Keratinocyte (primary cell): Measurements from ENCODE around the gene UPP1. TPM values are rescaled to one million over a fixed set of nuclear protein-coding genes. Genes with fewer than 3 reads are reported as not detected.
A peak's percentile ranks its signal among the peaks of the same experiment; 100 is the strongest.

Experiments used
- DNase-seq: peaks from one replicate; pipeline ENCODE4 v3.0.0-alpha.2; 2011; ENCODE audit warnings: low read depth, missing footprints, low spot score
- FAIRE-seq: peaks from 2 replicates; lab custom pipeline; 2011; peaks lifted over from hg19 to GRCh38; lab: Jason Lieb, UNC
- H2AFZ ChIP-seq: 2 replicates; pipeline ENCODE4 v1.6.0; 2012; ENCODE audit warnings: low read length, control low read depth, inconsistent platforms; ENCODE audit not compliant: control insufficient read depth
- H3K27ac ChIP-seq: 2 replicates; pipeline ENCODE4 v1.5.1; 2011; ENCODE audit warnings: low read length; ENCODE audit not compliant: control insufficient read depth, insufficient read depth
- H3K27me3 ChIP-seq: 3 replicates; pipeline ENCODE4 v1.6.0; 2011; ENCODE audit warnings: low read length; ENCODE audit not compliant: control insufficient read depth, insufficient read depth; ENCODE audit errors: extremely low read depth
- H3K36me3 ChIP-seq, 2 experiments: 2 replicates in 1 of 2; 3 replicates in 1 of 2; pipeline ENCODE4 v1.5.1; 2011; ENCODE audit warnings: low read length in 2 of 2, mild to moderate bottlenecking in 1 of 2; ENCODE audit not compliant: control insufficient read depth in 2 of 2, insufficient read depth in 2 of 2; ENCODE audit errors: extremely low read depth in 1 of 2
- H3K4me1 ChIP-seq: 3 replicates; pipeline ENCODE4 v1.5.1; 2011; ENCODE audit warnings: low read length; ENCODE audit not compliant: control insufficient read depth, insufficient read depth; ENCODE audit errors: extremely low read depth
- H3K4me2 ChIP-seq: 3 replicates; pipeline ENCODE4 v1.6.0; 2011; ENCODE audit warnings: low read depth, low read length; ENCODE audit not compliant: control insufficient read depth, insufficient read depth; ENCODE audit errors: extremely low read depth
- H3K4me3 ChIP-seq, 3 experiments: fragments of 200-600 bp in 1 of 3; sonication (generic) in 1 of 3; 2 replicates in 2 of 3; 3 replicates in 1 of 3; pipeline ENCODE4 v1.5.1; 2011 to 2016; ENCODE audit warnings: low read length in 3 of 3, mild to moderate bottlenecking in 3 of 3, control low read depth in 2 of 3, inconsistent platforms in 1 of 3, low read depth in 1 of 3, mixed read lengths in 1 of 3, mixed run types in 1 of 3, moderate library complexity in 1 of 3; ENCODE audit not compliant: control insufficient read depth in 2 of 3, insufficient read depth in 2 of 3; ENCODE audit errors: extremely low read depth in 1 of 3
- H3K79me2 ChIP-seq: 2 replicates; pipeline ENCODE4 v1.6.0; 2012; ENCODE audit warnings: low read length; ENCODE audit not compliant: control insufficient read depth, insufficient read depth
- H3K9ac ChIP-seq: 3 replicates; pipeline ENCODE4 v1.6.0; 2011; ENCODE audit warnings: low read length; ENCODE audit not compliant: control insufficient read depth, insufficient read depth; ENCODE audit errors: extremely low read depth
- H3K9me1 ChIP-seq: 3 replicates; pipeline ENCODE4 v1.6.0; 2011; ENCODE audit warnings: low read length; ENCODE audit not compliant: control insufficient read depth, insufficient read depth; ENCODE audit errors: extremely low read depth
- H3K9me3 ChIP-seq: 2 replicates; pipeline ENCODE4 v1.5.1; 2012; ENCODE audit warnings: low read depth, low read length; ENCODE audit not compliant: control insufficient read depth
- H4K20me1 ChIP-seq: 3 replicates; pipeline ENCODE4 v1.6.0; 2011; ENCODE audit warnings: low read length; ENCODE audit not compliant: control insufficient read depth, insufficient read depth; ENCODE audit errors: extremely low read depth
- EZH2 ChIP-seq: IDR thresholded peaks from one replicate; pipeline ENCODE4 v1.6.1; 2012; ENCODE audit warnings: inconsistent platforms, mild to moderate bottlenecking, low read length, moderate library complexity
- dilution Hi-C: fragments of 300-500 bp; cut with MboI; formaldehyde crosslinking; loops from one replicate; pipeline ENCODE4 v1.7.0; 2020; ENCODE audit warnings: low sequenced_read_pairs; ENCODE audit not compliant: extremely low pct_ligation_motif_present
- polyA plus RNA-seq, 5 experiments: library from polyadenylated mRNA; depleted of rRNA in 3 of 5; stranded (reverse) in 3 of 5; stranded (forward) in 1 of 5; unstranded in 1 of 5; fragments of >200 nt; gene quantifications; 1 replicate in 1 of 5; 2 replicates in 3 of 5; 3 replicates in 1 of 5; pipeline versions ENCODE4 v1.2.1 to v1.2.3, GENCODE V29; 2011 to 2012; ENCODE audit warnings: missing spikeins in 2 of 5, low read depth in 1 of 5, low replicate concordance in 1 of 5
- TF ChIP-seq, protein P1 (sequence below), 3 experiments: IDR thresholded peaks in 1 of 3; conservative IDR thresholded peaks in 1 of 3; optimal IDR thresholded peaks in 1 of 3; 2 replicates in 2 of 3; 3 replicates in 1 of 3; pipeline versions ENCODE3 to v1.5.1; 2011; ENCODE audit warnings: low read length in 3 of 3, mild to moderate bottlenecking in 3 of 3, moderate library complexity in 2 of 3, control low read depth in 1 of 3, inconsistent platforms in 1 of 3; ENCODE audit not compliant: insufficient read depth in 2 of 3; ENCODE audit errors: extremely low read depth in 1 of 3

The UPP1 gene
- polyA plus RNA-seq, 1 donor (not counting 4 experiments of a cell fraction or from before 2014, with no cell fraction given): 202 TPM

DNA sequence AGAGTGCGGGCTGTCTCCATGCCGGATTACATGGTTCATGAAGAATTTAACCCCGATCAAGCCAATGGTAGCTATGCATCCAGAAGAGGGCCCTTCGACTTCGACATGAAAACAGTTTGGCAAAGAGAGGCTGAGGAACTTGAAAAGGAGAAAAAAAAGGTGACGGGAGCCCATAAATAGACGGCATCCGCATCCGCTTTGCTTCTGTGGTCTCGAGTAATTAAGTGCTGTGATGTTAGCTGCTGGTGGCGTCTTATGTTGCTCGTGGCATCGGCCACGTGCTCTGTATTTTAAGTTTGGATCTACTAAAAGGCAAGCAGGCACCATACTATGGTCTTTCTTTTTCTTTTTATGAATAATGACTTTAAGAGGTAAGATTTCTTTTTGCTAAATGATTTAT, 42.6 kb upstream of the UPP1 start:
- dilution Hi-C loops: no loop called here
- no peak for FAIRE-seq
- no peak for DNase-seq
- no peak overlapping the region for H3K4me2 ChIP-seq
- H4K20me1 ChIP-seq: no peaks in the 10 kb centered on the region
- no peak overlapping the region for H3K27ac ChIP-seq
- H3K79me2 ChIP-seq: no peaks in the 10 kb centered on the region
- no peak overlapping the region for H2AFZ ChIP-seq
- no peak overlapping the region for H3K4me3 ChIP-seq
- no peaks in the 10 kb centered on the region for H3K36me3 ChIP-seq
- no peaks in the 10 kb centered on the region for H3K9me3 ChIP-seq
- no peaks in the 10 kb centered on the region for H3K27me3 ChIP-seq
- peaks cover 19% of the 10 kb centered on the region for H3K4me1 ChIP-seq
- no peak for TF ChIP-seq EZH2
- TF ChIP-seq, protein P1, sequence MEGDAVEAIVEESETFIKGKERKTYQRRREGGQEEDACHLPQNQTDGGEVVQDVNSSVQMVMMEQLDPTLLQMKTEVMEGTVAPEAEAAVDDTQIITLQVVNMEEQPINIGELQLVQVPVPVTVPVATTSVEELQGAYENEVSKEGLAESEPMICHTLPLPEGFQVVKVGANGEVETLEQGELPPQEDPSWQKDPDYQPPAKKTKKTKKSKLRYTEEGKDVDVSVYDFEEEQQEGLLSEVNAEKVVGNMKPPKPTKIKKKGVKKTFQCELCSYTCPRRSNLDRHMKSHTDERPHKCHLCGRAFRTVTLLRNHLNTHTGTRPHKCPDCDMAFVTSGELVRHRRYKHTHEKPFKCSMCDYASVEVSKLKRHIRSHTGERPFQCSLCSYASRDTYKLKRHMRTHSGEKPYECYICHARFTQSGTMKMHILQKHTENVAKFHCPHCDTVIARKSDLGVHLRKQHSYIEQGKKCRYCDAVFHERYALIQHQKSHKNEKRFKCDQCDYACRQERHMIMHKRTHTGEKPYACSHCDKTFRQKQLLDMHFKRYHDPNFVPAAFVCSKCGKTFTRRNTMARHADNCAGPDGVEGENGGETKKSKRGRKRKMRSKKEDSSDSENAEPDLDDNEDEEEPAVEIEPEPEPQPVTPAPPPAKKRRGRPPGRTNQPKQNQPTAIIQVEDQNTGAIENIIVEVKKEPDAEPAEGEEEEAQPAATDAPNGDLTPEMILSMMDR (optimal IDR thresholded peaks at IDR 0.05 in 1 of 3, IDR thresholded peaks at IDR 0.05 in 1 of 3, conservative IDR thresholded peaks at IDR 0.05 in 1 of 3; ENCODE audit: extremely low read depth in 1 of 3, insufficient read depth in 2 of 3, low read length in 3 of 3): no peak
- no peak overlapping the region for H3K9ac ChIP-seq
- H3K9me1 ChIP-seq: no peaks in the 10 kb centered on the region

DNA sequence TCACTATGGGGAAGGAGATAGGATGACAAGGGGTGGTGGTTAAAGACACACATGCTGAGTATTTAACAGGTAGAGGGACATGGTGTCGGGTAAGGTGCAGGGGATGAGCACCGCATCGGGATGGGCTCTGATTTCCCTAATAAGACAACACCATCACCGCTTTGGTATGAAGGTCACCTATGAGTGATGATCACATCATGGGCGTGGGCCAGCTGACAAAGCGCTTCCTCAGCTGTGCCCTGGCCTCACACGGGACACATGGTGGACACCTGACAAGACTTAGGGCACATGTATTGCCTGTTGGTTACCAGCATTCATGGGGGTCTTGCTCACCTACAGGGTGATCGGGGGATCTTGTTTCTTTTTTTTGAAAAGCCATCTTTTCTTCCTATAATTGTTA, 41.0 kb upstream of the UPP1 start:
- Histone ChIP-seq H3K9me1 (no peaks in the 10 kb centered on the region), H3K9me3 (no peaks in the 10 kb centered on the region), H3K27ac (no peak overlapping the region), H3K9ac (no peak overlapping the region), H3K4me1 (peaks cover 7% of the 10 kb centered on the region), H3K79me2 (no peaks in the 10 kb centered on the region), H2AFZ (no peak overlapping the region), H3K36me3 (no peaks in the 10 kb centered on the region), H3K27me3 (no peaks in the 10 kb centered on the region), H3K4me3 (no peak overlapping the region), H3K4me2 (no peak overlapping the region), H4K20me1 (no peaks in the 10 kb centered on the region)
- no peak for TF ChIP-seq EZH2
- TF ChIP-seq, protein P1 (optimal IDR thresholded peaks at IDR 0.05 in 1 of 3, IDR thresholded peaks at IDR 0.05 in 1 of 3, conservative IDR thresholded peaks at IDR 0.05 in 1 of 3; ENCODE audit: extremely low read depth in 1 of 3, insufficient read depth in 2 of 3, low read length in 3 of 3): no peak
- FAIRE-seq (peak; percentile 73), DNase-seq (no peak)
- dilution Hi-C loops: no loop called here
